Transverse colon (tissue), 3 donors: ENCODE results near the gene RBFOX1.

Experiments used
- POLR2A ChIP-seq: fragments of 450-650 bp; IDR thresholded peaks from one replicate; pipeline ENCODE4 v1.6.1; 2016; ENCODE audit warnings: antibody characterized with exemption, mild to moderate bottlenecking, moderate library complexity
- TF ChIP-seq, protein P1 (sequence below), 5 experiments: fragments of 200-600 bp in 3 of 5; fragments of 450-650 bp in 2 of 5; sonication (generic) in 3 of 5; IDR thresholded peaks; 1 replicate in 2 of 5; 2 replicates in 3 of 5; pipeline ENCODE4 v1.5.1; 2016 to 2017; ENCODE audit warnings: antibody characterized with exemption in 5 of 5, inconsistent platforms in 3 of 5, mild to moderate bottlenecking in 2 of 5, moderate library complexity in 1 of 5

DNA sequence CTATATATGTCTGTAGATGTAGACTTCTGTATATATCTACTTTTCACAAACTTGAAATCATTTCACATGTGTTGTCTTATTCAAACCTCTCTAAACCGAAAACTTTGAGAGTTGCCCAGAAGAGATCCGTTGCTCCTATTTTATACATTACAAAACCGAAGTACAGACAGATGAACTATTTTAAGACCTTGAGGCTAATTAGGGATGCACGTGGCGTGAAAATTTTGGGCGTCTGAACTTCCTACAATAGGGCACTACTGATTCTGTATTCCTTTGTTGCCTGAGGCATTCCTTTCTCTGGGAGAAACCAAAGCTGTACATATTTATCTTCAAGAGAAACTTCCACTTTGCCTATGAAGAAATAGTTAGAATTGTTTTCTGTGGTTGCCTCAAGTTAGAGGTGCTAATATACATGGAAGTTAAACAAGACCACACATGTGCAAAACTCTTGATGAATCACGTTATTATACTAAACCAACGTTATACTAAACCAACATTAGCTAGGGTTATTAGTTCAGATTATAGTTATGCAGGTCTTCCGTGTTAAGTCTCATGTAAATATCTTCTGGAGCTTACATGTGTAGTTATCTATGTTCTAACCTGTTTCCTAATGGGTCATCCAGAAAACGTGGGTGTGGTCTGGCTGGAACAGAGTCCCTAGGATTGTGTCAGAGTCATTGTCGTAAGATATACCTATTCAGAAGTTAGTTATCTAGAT lies 111.2 kb downstream of the RBFOX1 start:
- no peak for TF ChIP-seq POLR2A
- TF ChIP-seq, protein P1, sequence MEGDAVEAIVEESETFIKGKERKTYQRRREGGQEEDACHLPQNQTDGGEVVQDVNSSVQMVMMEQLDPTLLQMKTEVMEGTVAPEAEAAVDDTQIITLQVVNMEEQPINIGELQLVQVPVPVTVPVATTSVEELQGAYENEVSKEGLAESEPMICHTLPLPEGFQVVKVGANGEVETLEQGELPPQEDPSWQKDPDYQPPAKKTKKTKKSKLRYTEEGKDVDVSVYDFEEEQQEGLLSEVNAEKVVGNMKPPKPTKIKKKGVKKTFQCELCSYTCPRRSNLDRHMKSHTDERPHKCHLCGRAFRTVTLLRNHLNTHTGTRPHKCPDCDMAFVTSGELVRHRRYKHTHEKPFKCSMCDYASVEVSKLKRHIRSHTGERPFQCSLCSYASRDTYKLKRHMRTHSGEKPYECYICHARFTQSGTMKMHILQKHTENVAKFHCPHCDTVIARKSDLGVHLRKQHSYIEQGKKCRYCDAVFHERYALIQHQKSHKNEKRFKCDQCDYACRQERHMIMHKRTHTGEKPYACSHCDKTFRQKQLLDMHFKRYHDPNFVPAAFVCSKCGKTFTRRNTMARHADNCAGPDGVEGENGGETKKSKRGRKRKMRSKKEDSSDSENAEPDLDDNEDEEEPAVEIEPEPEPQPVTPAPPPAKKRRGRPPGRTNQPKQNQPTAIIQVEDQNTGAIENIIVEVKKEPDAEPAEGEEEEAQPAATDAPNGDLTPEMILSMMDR (IDR thresholded peaks at IDR 0.05): no peak
